ENCODE results near the gene HS3ST4. TPM values are rescaled to one million over a fixed set of nuclear protein-coding genes. Genes with fewer than 3 reads are reported as not detected.

The HS3ST4 gene
- total and polyA plus RNA-seq, 2 of the 8 experiments (the other 6 are each of a cell fraction or from before 2014, with no cell fraction given), result 1.9 to 3.3 TPM

DNA sequence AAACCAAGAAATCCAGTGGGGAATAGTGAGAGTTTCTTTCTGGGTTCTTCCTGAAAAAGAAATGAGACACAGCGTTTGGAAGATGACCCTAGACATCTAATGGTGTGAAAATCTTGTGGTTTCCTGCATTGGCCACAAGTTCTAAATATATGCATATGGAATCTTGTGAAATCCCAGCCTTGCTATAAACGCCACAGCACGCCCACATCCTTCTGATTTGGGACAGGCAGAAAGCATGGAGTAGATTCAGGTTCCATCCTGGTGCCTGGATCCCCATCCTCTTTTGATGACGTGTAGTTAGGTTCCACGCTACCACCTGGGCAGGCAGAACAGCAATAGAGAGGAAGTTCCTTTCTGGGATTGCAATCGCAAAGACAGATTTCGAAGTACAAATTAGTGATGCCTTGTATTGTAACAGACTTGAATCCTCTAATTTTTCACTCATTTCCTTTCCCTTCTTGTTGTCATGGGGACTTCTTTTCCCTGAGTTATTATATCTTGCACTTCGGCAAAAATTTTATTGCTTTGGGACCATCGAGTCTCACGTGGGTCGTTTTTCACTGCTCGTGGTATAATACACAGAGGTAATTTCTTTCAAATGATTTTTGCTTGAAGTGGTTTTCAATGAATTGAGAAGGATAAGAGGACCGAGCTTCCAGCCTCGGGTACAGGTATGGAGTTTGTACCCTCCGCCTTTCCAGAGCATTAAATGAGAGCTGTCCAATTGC, 37.6 kb downstream of the HS3ST4 start:
- Histone ChIP-seq H4K91ac (replicated peaks; ENCODE audit: insufficient read length, low read length) (no peak overlapping the region), H3K4me2 (ENCODE audit: insufficient read depth in 1 of 2, low read depth in 2 of 2, low read length in 2 of 2) (no peak overlapping the region), H4K20me1 (replicated peaks in 1 of 2; ENCODE audit: control insufficient read depth in 1 of 2, insufficient read depth in 2 of 2, low read length in 2 of 2) (no peaks in the 10 kb centered on the region), H3K4me3 (ENCODE audit: extremely low read depth in 1 of 4, insufficient read depth in 2 of 4, low read depth in 3 of 4, low read length in 4 of 4) (no peak overlapping the region), H3K36me3 (ENCODE audit: control insufficient read depth in 2 of 4, insufficient read depth in 4 of 4, low read length in 3 of 4) (no peaks in the 10 kb centered on the region), H2AFZ (ENCODE audit: low read length) (no peak overlapping the region), H3K4ac (replicated peaks; ENCODE audit: insufficient read length, low read depth, low read length) (no peak overlapping the region), H2BK15ac (ENCODE audit: low read length) (no peak overlapping the region), H3K79me1 (ENCODE audit: low read depth, low read length) (no peaks in the 10 kb centered on the region), H2BK5ac (ENCODE audit: low read depth, low read length) (no peak overlapping the region), H3K23ac (ENCODE audit: insufficient read length) (no peak overlapping the region), H3K18ac (ENCODE audit: extremely low read depth, low read length) (no peak overlapping the region), H2AK5ac (ENCODE audit: low read depth, low read length) (no peak overlapping the region), H3K56ac (replicated peaks; ENCODE audit: insufficient read length, low read depth, low read length) (no peak overlapping the region), H3K79me2 (ENCODE audit: control insufficient read depth in 1 of 2, insufficient read depth in 2 of 2, low read length in 2 of 2) (no peaks in the 10 kb centered on the region), H3K9me3 (ENCODE audit: insufficient read depth in 2 of 2, low read depth in 1 of 2, low read length in 1 of 2) (no peaks in the 10 kb centered on the region), H3K23me2 (ENCODE audit: low read depth, low read length) (no peaks in the 10 kb centered on the region; the same call in 1 of the 2 replicates), H2BK20ac (ENCODE audit: low read length) (no peak overlapping the region), H3K14ac (ENCODE audit: insufficient read length) (no peak overlapping the region), H3K27ac (ENCODE audit: low read depth, low read length) (no peak overlapping the region), H3K4me1 (replicated peaks in 1 of 4; ENCODE audit: control insufficient read depth in 3 of 4, insufficient read depth in 4 of 4, low read length in 3 of 4) (no peaks in the 10 kb centered on the region), H3K9ac (replicated peaks in 1 of 4; ENCODE audit: extremely low read depth in 1 of 4, low read depth in 3 of 4, low read length in 3 of 4) (no peak overlapping the region), H3K27me3 (replicated peaks in 1 of 4; ENCODE audit: control insufficient read depth in 3 of 4, extremely low read depth in 1 of 4, insufficient read depth in 3 of 4, low read length in 3 of 4) (no peaks in the 10 kb centered on the region), H4K8ac (ENCODE audit: extremely low read depth, insufficient read depth, low read length) (no peak overlapping the region), H4K5ac (ENCODE audit: insufficient read length, low read depth, low read length) (no peak overlapping the region), H2BK120ac (replicated peaks; ENCODE audit: low read depth, low read length) (no peak overlapping the region), H2BK12ac (ENCODE audit: low read depth, low read length) (no peak overlapping the region)
- no peak for FAIRE-seq
- CTCF ChIA-PET (ENCODE audit: partially characterized antibody), result no interaction called here
- POLR2A ChIA-PET (ENCODE audit: partially characterized antibody), result no interaction called here
- WGBS, 2 experiments (ENCODE audit: extremely low coverage in 1 of 2, insufficient coverage in 1 of 2, insufficient read length in 1 of 2, insufficient replicate concordance in 2 of 2, low coverage in 1 of 2, low lambda C conversion rate in 2 of 2, missing lambda C conversion rate in 1 of 2), result 90% methylated on average over 15 of the region's 15 CpGs; no CpG with 5 or more reads in 1 of the 2 experiments
- DNase-seq (ENCODE audit: low read depth in 1 of 2, low spot score in 2 of 2), result no peak
- TF ChIP-seq TCF12 (IDR thresholded peaks at IDR 0.05; ENCODE audit: low read depth, low read length) (no peak), RXRA (IDR thresholded peaks at IDR 0.05; ENCODE audit: insufficient read depth, low read depth, low read length) (no peak), BCL11A (IDR thresholded peaks at IDR 0.05; ENCODE audit: low read depth in 2 of 2, low read length in 2 of 2) (no peak), NANOG (IDR thresholded peaks at IDR 0.05; ENCODE audit: insufficient read depth, low read depth, low read length, poor library complexity, severe bottlenecking) (no peak), KDM5A (IDR thresholded peaks at IDR 0.05; ENCODE audit: low read length) (no peak), HDAC6 (IDR thresholded peaks at IDR 0.05; ENCODE audit: low read depth, low read length) (no peak)
- TF ChIP-seq, protein P1, sequence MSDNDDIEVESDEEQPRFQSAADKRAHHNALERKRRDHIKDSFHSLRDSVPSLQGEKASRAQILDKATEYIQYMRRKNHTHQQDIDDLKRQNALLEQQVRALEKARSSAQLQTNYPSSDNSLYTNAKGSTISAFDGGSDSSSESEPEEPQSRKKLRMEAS (IDR thresholded peaks at IDR 0.05), result no peak
- TF ChIP-seq, protein P2, sequence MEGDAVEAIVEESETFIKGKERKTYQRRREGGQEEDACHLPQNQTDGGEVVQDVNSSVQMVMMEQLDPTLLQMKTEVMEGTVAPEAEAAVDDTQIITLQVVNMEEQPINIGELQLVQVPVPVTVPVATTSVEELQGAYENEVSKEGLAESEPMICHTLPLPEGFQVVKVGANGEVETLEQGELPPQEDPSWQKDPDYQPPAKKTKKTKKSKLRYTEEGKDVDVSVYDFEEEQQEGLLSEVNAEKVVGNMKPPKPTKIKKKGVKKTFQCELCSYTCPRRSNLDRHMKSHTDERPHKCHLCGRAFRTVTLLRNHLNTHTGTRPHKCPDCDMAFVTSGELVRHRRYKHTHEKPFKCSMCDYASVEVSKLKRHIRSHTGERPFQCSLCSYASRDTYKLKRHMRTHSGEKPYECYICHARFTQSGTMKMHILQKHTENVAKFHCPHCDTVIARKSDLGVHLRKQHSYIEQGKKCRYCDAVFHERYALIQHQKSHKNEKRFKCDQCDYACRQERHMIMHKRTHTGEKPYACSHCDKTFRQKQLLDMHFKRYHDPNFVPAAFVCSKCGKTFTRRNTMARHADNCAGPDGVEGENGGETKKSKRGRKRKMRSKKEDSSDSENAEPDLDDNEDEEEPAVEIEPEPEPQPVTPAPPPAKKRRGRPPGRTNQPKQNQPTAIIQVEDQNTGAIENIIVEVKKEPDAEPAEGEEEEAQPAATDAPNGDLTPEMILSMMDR (IDR thresholded peaks at IDR 0.05; ENCODE audit: control extremely low read depth in 1 of 3, insufficient read depth in 1 of 3, low read depth in 1 of 3, low read length in 3 of 3), result no peak
- TF ChIP-seq, protein P3, sequence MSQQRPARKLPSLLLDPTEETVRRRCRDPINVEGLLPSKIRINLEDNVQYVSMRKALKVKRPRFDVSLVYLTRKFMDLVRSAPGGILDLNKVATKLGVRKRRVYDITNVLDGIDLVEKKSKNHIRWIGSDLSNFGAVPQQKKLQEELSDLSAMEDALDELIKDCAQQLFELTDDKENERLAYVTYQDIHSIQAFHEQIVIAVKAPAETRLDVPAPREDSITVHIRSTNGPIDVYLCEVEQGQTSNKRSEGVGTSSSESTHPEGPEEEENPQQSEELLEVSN (IDR thresholded peaks at IDR 0.05), result no peak
